GM12891 (cell line): ENCODE measurements around the gene CACNA2D1.

ENCODE experiments used
- PAX5 ChIP-seq: IDR thresholded peaks from 2 replicates; pipeline ENCODE4 v1.6.1; 2011; ENCODE audit warnings: low read length, moderate library complexity, mild to moderate bottlenecking; ENCODE audit not compliant: insufficient read depth, severe bottlenecking
- POLR2A ChIP-seq: IDR thresholded peaks from 2 replicates; pipeline ENCODE4 v1.6.1; 2011; ENCODE audit warnings: low read depth, low read length, control low read depth
- POLR2AphosphoS5 ChIP-seq: IDR thresholded peaks from 2 replicates; pipeline ENCODE4 v1.6.1; 2011; ENCODE audit warnings: low read depth, low read length, control low read depth
- POU2F2 ChIP-seq: IDR thresholded peaks from 2 replicates; pipeline ENCODE4 v1.6.1; 2011; ENCODE audit warnings: low read depth, mild to moderate bottlenecking, control low read depth, low read length, moderate library complexity
- SPI1 ChIP-seq: IDR thresholded peaks from 2 replicates; pipeline ENCODE4 v1.6.1; 2011; ENCODE audit warnings: low read depth, low read length, control low read depth
- TAF1 ChIP-seq: IDR thresholded peaks from 2 replicates; pipeline ENCODE4 v1.6.1; 2011; ENCODE audit warnings: low read depth, low read length, control low read depth

GRCh38 chr7:82106201-82106600, 337.4 kb downstream of the CACNA2D1 start:
- TF ChIP-seq POLR2A (no peak), POLR2AphosphoS5 (no peak), TAF1 (no peak), SPI1 (no peak), POU2F2 (no peak), PAX5 (no peak)
